ENCODE data around the gene PRKN.

- TF ChIP-seq, protein P1, sequence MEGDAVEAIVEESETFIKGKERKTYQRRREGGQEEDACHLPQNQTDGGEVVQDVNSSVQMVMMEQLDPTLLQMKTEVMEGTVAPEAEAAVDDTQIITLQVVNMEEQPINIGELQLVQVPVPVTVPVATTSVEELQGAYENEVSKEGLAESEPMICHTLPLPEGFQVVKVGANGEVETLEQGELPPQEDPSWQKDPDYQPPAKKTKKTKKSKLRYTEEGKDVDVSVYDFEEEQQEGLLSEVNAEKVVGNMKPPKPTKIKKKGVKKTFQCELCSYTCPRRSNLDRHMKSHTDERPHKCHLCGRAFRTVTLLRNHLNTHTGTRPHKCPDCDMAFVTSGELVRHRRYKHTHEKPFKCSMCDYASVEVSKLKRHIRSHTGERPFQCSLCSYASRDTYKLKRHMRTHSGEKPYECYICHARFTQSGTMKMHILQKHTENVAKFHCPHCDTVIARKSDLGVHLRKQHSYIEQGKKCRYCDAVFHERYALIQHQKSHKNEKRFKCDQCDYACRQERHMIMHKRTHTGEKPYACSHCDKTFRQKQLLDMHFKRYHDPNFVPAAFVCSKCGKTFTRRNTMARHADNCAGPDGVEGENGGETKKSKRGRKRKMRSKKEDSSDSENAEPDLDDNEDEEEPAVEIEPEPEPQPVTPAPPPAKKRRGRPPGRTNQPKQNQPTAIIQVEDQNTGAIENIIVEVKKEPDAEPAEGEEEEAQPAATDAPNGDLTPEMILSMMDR (IDR thresholded peaks at IDR 0.05) = no peak
- no peak for TF ChIP-seq POLR2A (IDR thresholded peaks at IDR 0.05)
Observed at GRCh38 chr6:161362266-161362665, 1365.3 kb downstream of the PRKN start.
